Panc1 (cell line): ENCODE results near the gene POU2F1. TPM values are rescaled to one million over a fixed set of nuclear protein-coding genes. Genes with fewer than 3 reads are reported as not detected.

Experiments
- ATAC-seq: fragments of 200-7000 bp; cut with Tn5 transposase; 2 replicates; pipeline ENCODE4 v1.9.1; 2020; ENCODE audit warnings: mild to moderate bottlenecking, moderate library complexity
- BruUV-seq: library from RNA; stranded (reverse); fragments of 400-500 nt; replicated peaks from 2 replicates; lab custom pipeline; 2021; lab: Mats Ljungman, UMichigan
- CTCF ChIA-PET: fragments of 300-600 bp; sonication (Branson Sonifier 250); formaldehyde crosslinking; loops from one replicate; lab custom pipeline; 2022; ENCODE audit warnings: antibody characterized with exemption; lab: Charles Lee
- POLR2A ChIA-PET: fragments of 300-600 bp; sonication (Branson Sonifier 250); formaldehyde crosslinking; loops from one replicate; lab custom pipeline; 2022; ENCODE audit warnings: antibody characterized with exemption; lab: Charles Lee
- DNase-seq: peaks from one replicate; pipeline ENCODE4 v3.0.0-alpha.2; 2010; ENCODE audit warnings: low read depth, low spot score
- H3K27ac ChIP-seq: 2 replicates; pipeline ENCODE4 v1.5.1; 2011; ENCODE audit warnings: mild to moderate bottlenecking, low read length, inconsistent platforms
- H3K27me3 ChIP-seq: fragments of 200-500 bp; sonication (Bioruptor generic); 2 replicates; pipeline ENCODE4 v1.6.0; 2014; ENCODE audit warnings: low read length, inconsistent platforms; ENCODE audit not compliant: control insufficient read depth, insufficient read depth
- H3K36me3 ChIP-seq: fragments of 200-500 bp; sonication (Bioruptor generic); 2 replicates; pipeline ENCODE4 v1.5.1; 2014; ENCODE audit warnings: inconsistent platforms, mild to moderate bottlenecking, low read length, moderate library complexity; ENCODE audit not compliant: control insufficient read depth, insufficient read depth
- H3K4me1 ChIP-seq: 2 replicates; pipeline ENCODE4 v1.5.1; 2011; ENCODE audit warnings: inconsistent platforms, mild to moderate bottlenecking, low read length, moderate library complexity; ENCODE audit not compliant: control insufficient read depth, insufficient read depth
- H3K4me3 ChIP-seq, 2 experiments: 2 replicates each; pipeline ENCODE4 v1.5.1; 2011 to 2012; ENCODE audit warnings: low read depth in 2 of 2, low read length in 2 of 2, mild to moderate bottlenecking in 2 of 2, inconsistent platforms in 1 of 2, moderate library complexity in 1 of 2
- H3K9me3 ChIP-seq: fragments of 200-500 bp; sonication (Bioruptor generic); 2 replicates; pipeline ENCODE4 v1.5.1; 2014; ENCODE audit warnings: low read depth, mild to moderate bottlenecking, inconsistent platforms, low read length, moderate library complexity; ENCODE audit not compliant: control insufficient read depth, insufficient read depth
- CTCF ChIP-seq: fragments of 450-650 bp; IDR thresholded peaks from 2 replicates; pipeline ENCODE4 v1.5.1; 2017; ENCODE audit warnings: mild to moderate bottlenecking
- POLR2AphosphoS5 ChIP-seq: IDR thresholded peaks from 2 replicates; pipeline ENCODE4 v1.6.1; 2012; ENCODE audit warnings: mild to moderate bottlenecking, low read depth, low read length, moderate library complexity
- SIN3A ChIP-seq: IDR thresholded peaks from 2 replicates; pipeline ENCODE4 v1.6.1; 2012; ENCODE audit warnings: low read depth, mild to moderate bottlenecking, low read length, moderate library complexity, borderline replicate concordance; ENCODE audit not compliant: insufficient read depth
- TCF7L2 ChIP-seq: IDR thresholded peaks from 2 replicates; pipeline ENCODE4 v1.6.1; 2011; ENCODE audit warnings: mild to moderate bottlenecking, low read depth, low read length, inconsistent platforms
- in situ Hi-C: cut with HindIII; loops from 2 replicates; pipeline ENCODE4 v1.10.0; 2016; ENCODE audit warnings: low sequenced_read_pairs, low pct_unique_long_range_greater_than_20kb
- intact Hi-C: fragments of 100-400 bp; cut with micrococcal nuclease; formaldehyde crosslinking; loops from one replicate; pipeline ENCODE4 v1.10.0; 2022; ENCODE audit not compliant: unreplicated experiment
- total RNA-seq: library from RNA; stranded (reverse); gene quantifications from one replicate; pipeline ENCODE4 v1.2.1, GENCODE V29; 2021; ENCODE audit not compliant: unreplicated experiment
- TF ChIP-seq, protein P1 (sequence below), 2 experiments: IDR thresholded peaks; 2 replicates each; pipeline ENCODE4 v1.6.1; 2011 to 2012; ENCODE audit warnings: low read depth in 2 of 2, control low read depth in 1 of 2, low read length in 1 of 2, mild to moderate bottlenecking in 1 of 2, moderate library complexity in 1 of 2; ENCODE audit not compliant: insufficient read depth in 1 of 2

Gene POU2F1
- total RNA-seq, 1 experiment from 2014 or later = 17.1 TPM

GRCh38 chr1:167456926-167457325, 236.2 kb downstream of the POU2F1 start:
- no peak for ATAC-seq
- no peak overlapping the region for H3K4me3 ChIP-seq
- DNase-seq = no peak
- H3K4me1 ChIP-seq = 0 out of 2 replicates have a peak, but pooled peaks cover 2% of the 10 kb centered on the region
- intact Hi-C loops = loop anchor here (5.0 kb wide), 1 partner anchor 75 kb away; no protein-coding TSS in a partner anchor
- ChIA-PET CTCF (interaction anchor here (0.5 kb wide), 1 partner anchor 236 kb away, joined by 7 read pairs; the partner anchor contains the start of gene POU2F1), POLR2A (interaction anchor here (0.6 kb wide), 1 partner anchor 12 kb away, joined by 6 read pairs; no protein-coding TSS in a partner anchor)
- no TSS peak for BruUV-seq
- no peaks in the 10 kb centered on the region for H3K9me3 ChIP-seq
- no peak overlapping the region for H3K27ac ChIP-seq
- no peaks in the 10 kb centered on the region for H3K36me3 ChIP-seq
- TF ChIP-seq CTCF (no peak), SIN3A (no peak), POLR2AphosphoS5 (no peak), TCF7L2 (no peak)
- TF ChIP-seq, protein P1, sequence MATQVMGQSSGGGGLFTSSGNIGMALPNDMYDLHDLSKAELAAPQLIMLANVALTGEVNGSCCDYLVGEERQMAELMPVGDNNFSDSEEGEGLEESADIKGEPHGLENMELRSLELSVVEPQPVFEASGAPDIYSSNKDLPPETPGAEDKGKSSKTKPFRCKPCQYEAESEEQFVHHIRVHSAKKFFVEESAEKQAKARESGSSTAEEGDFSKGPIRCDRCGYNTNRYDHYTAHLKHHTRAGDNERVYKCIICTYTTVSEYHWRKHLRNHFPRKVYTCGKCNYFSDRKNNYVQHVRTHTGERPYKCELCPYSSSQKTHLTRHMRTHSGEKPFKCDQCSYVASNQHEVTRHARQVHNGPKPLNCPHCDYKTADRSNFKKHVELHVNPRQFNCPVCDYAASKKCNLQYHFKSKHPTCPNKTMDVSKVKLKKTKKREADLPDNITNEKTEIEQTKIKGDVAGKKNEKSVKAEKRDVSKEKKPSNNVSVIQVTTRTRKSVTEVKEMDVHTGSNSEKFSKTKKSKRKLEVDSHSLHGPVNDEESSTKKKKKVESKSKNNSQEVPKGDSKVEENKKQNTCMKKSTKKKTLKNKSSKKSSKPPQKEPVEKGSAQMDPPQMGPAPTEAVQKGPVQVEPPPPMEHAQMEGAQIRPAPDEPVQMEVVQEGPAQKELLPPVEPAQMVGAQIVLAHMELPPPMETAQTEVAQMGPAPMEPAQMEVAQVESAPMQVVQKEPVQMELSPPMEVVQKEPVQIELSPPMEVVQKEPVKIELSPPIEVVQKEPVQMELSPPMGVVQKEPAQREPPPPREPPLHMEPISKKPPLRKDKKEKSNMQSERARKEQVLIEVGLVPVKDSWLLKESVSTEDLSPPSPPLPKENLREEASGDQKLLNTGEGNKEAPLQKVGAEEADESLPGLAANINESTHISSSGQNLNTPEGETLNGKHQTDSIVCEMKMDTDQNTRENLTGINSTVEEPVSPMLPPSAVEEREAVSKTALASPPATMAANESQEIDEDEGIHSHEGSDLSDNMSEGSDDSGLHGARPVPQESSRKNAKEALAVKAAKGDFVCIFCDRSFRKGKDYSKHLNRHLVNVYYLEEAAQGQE (IDR thresholded peaks at IDR 0.05; ENCODE audit: insufficient read depth in 1 of 2, low read depth in 2 of 2, low read length in 1 of 2) = no peak
- H3K27me3 ChIP-seq = no peaks in the 10 kb centered on the region
- in situ Hi-C loops = no loop called here

- H3K36me3 ChIP-seq = no peaks in the 10 kb centered on the region
- ChIA-PET POLR2A (no interaction called here), CTCF (no interaction called here)
- H3K27me3 ChIP-seq = no peaks in the 10 kb centered on the region
- H3K4me3 ChIP-seq = no peak overlapping the region
- ATAC-seq (no peak), DNase-seq (no peak)
- no peak for TF ChIP-seq SIN3A
- TF ChIP-seq, protein P1 (IDR thresholded peaks at IDR 0.05; ENCODE audit: insufficient read depth in 1 of 2, low read depth in 2 of 2, low read length in 1 of 2) = no peak
- no peak for TF ChIP-seq TCF7L2
- no peak for TF ChIP-seq POLR2AphosphoS5
- no peak for TF ChIP-seq CTCF
- no TSS peak for BruUV-seq
- intact Hi-C loops (loop anchor here (5.0 kb wide), 1 partner anchor 74 kb away; no protein-coding TSS in a partner anchor), in situ Hi-C loops (no loop called here)
- H3K9me3 ChIP-seq = no peaks in the 10 kb centered on the region
- H3K27ac ChIP-seq = no peak overlapping the region
- 0 out of 2 replicates have a peak, but pooled peaks cover 2% of the 10 kb centered on the region for H3K4me1 ChIP-seq
Observed at GRCh38 chr1:167457936-167458584, 237.4 kb downstream of the POU2F1 start.
